Hepatocyte (in vitro differentiated cells): Measurements from ENCODE around the gene STPG4. TPM values are rescaled to one million over a fixed set of nuclear protein-coding genes. Genes with fewer than 3 reads are reported as not detected.

Experiments used
- DNase-seq: peaks from one replicate; pipeline ENCODE4 v3.0.0-alpha.2; 2016; ENCODE audit warnings: low spot score
- H2AFZ ChIP-seq: fragments of 200-600 bp; sonication (generic); 2 replicates; pipeline ENCODE4 v1.6.0; 2016; ENCODE audit warnings: antibody characterized with exemption, mild to moderate bottlenecking
- H3K27ac ChIP-seq: fragments of 200-600 bp; sonication (generic); 2 replicates; pipeline ENCODE4 v1.5.1; 2016; ENCODE audit warnings: mild to moderate bottlenecking
- H3K27me3 ChIP-seq: fragments of 200-600 bp; sonication (generic); 2 replicates; pipeline ENCODE4 v1.6.1; 2016
- H3K36me3 ChIP-seq: fragments of 200-600 bp; sonication (generic); replicated peaks from 2 replicates; pipeline ENCODE4 v1.5.1; 2016; ENCODE audit warnings: low read depth; ENCODE audit not compliant: insufficient read depth
- H3K4me1 ChIP-seq: fragments of 200-600 bp; sonication (generic); 2 replicates; pipeline ENCODE4 v1.5.1; 2016; ENCODE audit warnings: mild to moderate bottlenecking, moderate library complexity; ENCODE audit not compliant: insufficient read depth
- H3K4me2 ChIP-seq: fragments of 200-600 bp; sonication (generic); 2 replicates; pipeline ENCODE4 v1.6.0; 2016
- H3K4me3 ChIP-seq: fragments of 200-600 bp; sonication (generic); 2 replicates; pipeline ENCODE4 v1.5.1; 2016; ENCODE audit warnings: mild to moderate bottlenecking
- H3K79me2 ChIP-seq: fragments of 200-600 bp; sonication (generic); 2 replicates; pipeline ENCODE4 v1.6.0; 2017; ENCODE audit warnings: mild to moderate bottlenecking
- H3K9me2 ChIP-seq: fragments of 200-600 bp; sonication (generic); replicated peaks from 2 replicates; pipeline ENCODE4 v1.6.0; 2017; ENCODE audit warnings: mild to moderate bottlenecking; ENCODE audit not compliant: insufficient read depth
- H3K9me3 ChIP-seq: fragments of 200-600 bp; sonication (generic); 2 replicates; pipeline ENCODE4 v1.5.1; 2016; ENCODE audit warnings: low read depth, mild to moderate bottlenecking
- H4K20me1 ChIP-seq: fragments of 200-600 bp; sonication (generic); 2 replicates; pipeline ENCODE4 v1.6.0; 2016; ENCODE audit warnings: mild to moderate bottlenecking; ENCODE audit not compliant: insufficient read depth, poor library complexity, severe bottlenecking
- CTCF ChIP-seq: fragments of 200-600 bp; sonication (generic); IDR thresholded peaks from 2 replicates; pipeline ENCODE4 v1.5.1; 2016; ENCODE audit warnings: antibody characterized with exemption, mild to moderate bottlenecking; ENCODE audit not compliant: poor library complexity
- EZH2 ChIP-seq: fragments of 200-600 bp; sonication (generic); IDR thresholded peaks from 2 replicates; pipeline ENCODE4 v1.6.1; 2016; ENCODE audit warnings: antibody characterized with exemption, mild to moderate bottlenecking, borderline replicate concordance
- EZH2phosphoT487 ChIP-seq: fragments of 200-600 bp; sonication (generic); IDR thresholded peaks from one replicate; pipeline ENCODE4 v1.6.1; 2018; ENCODE audit warnings: antibody characterized with exemption, mild to moderate bottlenecking, low read depth, moderate library complexity; ENCODE audit not compliant: unreplicated experiment, severe bottlenecking
- WGBS: methylation state at CpG from one replicate; pipeline ENCODE4 v1.1.6; 2016; ENCODE audit warnings: low lambda C conversion rate; ENCODE audit errors: missing lambda C conversion rate; 5-methylcytosine and 5-hydroxymethylcytosine counted together
- polyA plus RNA-seq: library from polyadenylated mRNA; unstranded; fragments of >200 nt; fragmentation: Nextera tagmentation; extraction: Ambion mirVana; gene quantifications from 2 replicates; pipeline ENCODE4 v1.2.1, GENCODE V29; 2016
- total RNA-seq: library from RNA; depleted of rRNA; stranded (reverse); fragments of >200 nt; gene quantifications from 2 replicates; pipeline ENCODE4 v1.2.3, GENCODE V29; 2014

The STPG4 gene
- total and polyA plus RNA-seq, 2 experiments from 2014 or later, result 0.19 TPM; not detected in 1

GRCh38 chr2:47054868-47055267 is 100.2 kb downstream of the STPG4 start:
- no peak overlapping the region for H2AFZ ChIP-seq
- no peaks in the 10 kb centered on the region for H3K9me2 ChIP-seq
- H3K27me3 ChIP-seq, result no peaks in the 10 kb centered on the region
- peaks cover 21% of the 10 kb centered on the region for H3K4me1 ChIP-seq
- H3K36me3 ChIP-seq, result no peaks in the 10 kb centered on the region
- H3K79me2 ChIP-seq, result no peaks in the 10 kb centered on the region
- WGBS, result 99% methylated on average over 4 of the region's 4 CpGs
- TF ChIP-seq EZH2 (no peak), CTCF (no peak)
- no peak for DNase-seq
- H4K20me1 ChIP-seq, result no peaks in the 10 kb centered on the region
- no peak overlapping the region for H3K4me3 ChIP-seq
- no peak overlapping the region for H3K27ac ChIP-seq
- no peaks in the 10 kb centered on the region for H3K9me3 ChIP-seq
- no peak overlapping the region for H3K4me2 ChIP-seq

DNA sequence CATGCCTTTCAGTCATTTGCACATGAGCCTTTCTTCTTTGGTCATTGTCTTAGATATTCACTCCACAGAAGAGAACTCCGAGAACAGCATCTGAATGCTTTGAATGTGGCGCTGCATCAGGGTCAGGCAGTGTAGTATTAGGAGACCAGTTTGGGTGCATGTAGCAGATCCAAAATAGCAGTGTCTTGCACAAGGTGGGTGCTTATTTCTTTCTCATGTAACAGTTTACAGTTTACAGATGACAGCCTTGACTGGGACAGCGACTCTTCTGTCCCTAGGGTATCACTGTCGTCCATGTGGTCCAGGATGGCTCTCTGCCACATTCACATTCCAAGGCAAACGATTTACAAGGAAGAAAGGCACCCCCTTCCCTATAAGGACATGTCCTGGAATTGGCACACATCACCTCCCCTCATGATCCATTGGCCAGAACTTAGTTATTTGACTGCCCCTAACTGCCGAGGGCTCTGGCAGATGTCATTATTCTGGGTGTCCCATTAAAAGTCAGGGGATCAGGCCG is 101.0 kb downstream of the STPG4 start:
- H3K9me3 ChIP-seq, result no peaks in the 10 kb centered on the region
- no peak overlapping the region for H3K4me2 ChIP-seq
- H3K27me3 ChIP-seq, result no peaks in the 10 kb centered on the region
- no peak overlapping the region for H3K4me3 ChIP-seq
- no peaks in the 10 kb centered on the region for H4K20me1 ChIP-seq
- no peak overlapping the region for H2AFZ ChIP-seq
- no peaks in the 10 kb centered on the region for H3K9me2 ChIP-seq
- H3K79me2 ChIP-seq, result no peaks in the 10 kb centered on the region
- WGBS, result 81% methylated on average over 7 of the region's 7 CpGs
- peaks cover 21% of the 10 kb centered on the region for H3K4me1 ChIP-seq
- TF ChIP-seq EZH2phosphoT487 (no peak), CTCF (no peak), EZH2 (no peak)
- H3K27ac ChIP-seq, result no peak overlapping the region
- no peaks in the 10 kb centered on the region for H3K36me3 ChIP-seq
- no peak for DNase-seq

DNA sequence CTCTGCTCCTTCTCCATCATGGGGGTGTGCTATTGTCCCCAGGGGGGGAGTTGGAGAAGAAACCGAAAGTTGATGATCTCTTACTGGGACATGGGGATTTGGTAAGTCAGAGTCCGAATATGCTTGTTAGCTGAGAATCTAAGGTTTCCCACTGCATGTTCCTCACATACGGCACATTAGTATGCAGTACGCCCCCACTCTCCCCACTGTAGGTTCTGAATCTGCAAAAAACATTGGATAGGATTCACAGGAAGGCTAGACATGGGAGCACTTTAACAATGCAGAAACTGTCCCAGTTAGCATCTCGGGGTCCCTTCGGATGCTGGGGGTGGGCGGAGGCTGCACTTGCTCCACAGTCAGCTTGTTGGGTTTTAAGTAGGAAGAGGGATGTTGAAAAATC is 102.3 kb downstream of the STPG4 start:
- DNase-seq, result no peak
- Histone ChIP-seq H3K27ac (no peak overlapping the region), H3K36me3 (no peaks in the 10 kb centered on the region), H3K9me2 (no peaks in the 10 kb centered on the region), H3K4me3 (no peak overlapping the region), H3K9me3 (no peaks in the 10 kb centered on the region), H3K4me1 (peaks cover 18% of the 10 kb centered on the region), H3K4me2 (no peak overlapping the region), H2AFZ (no peak overlapping the region), H3K79me2 (no peaks in the 10 kb centered on the region), H4K20me1 (no peaks in the 10 kb centered on the region), H3K27me3 (no peaks in the 10 kb centered on the region)
- TF ChIP-seq EZH2phosphoT487 (no peak), CTCF (no peak)
- WGBS, result 99% methylated on average over 7 of the region's 7 CpGs

DNA sequence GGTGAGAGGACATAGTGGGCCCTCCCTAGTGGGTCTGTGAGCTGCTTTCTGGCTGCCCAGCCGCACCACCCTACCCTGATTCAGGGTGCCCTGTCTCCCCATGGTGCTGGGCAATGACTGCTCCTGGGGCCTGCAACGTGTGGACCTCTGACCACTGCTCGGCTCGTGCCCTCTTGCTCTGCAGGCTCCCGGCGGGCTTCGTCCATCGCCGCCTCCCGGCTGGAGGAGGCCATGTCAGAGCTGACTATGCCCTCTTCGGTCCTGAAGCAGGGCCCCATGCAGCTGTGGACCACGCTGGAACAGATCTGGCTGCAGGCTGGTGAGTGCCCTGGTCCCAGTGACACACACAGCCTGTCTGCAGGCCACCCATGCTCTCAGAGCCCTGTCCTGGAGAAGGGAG is 103.5 kb downstream of the STPG4 start:
- Histone ChIP-seq H3K4me3 (no peak overlapping the region), H3K4me1 (peaks cover 6% of the 10 kb centered on the region), H4K20me1 (no peaks in the 10 kb centered on the region), H3K9me2 (no peaks in the 10 kb centered on the region), H2AFZ (no peak overlapping the region), H3K27ac (no peak overlapping the region), H3K27me3 (no peaks in the 10 kb centered on the region), H3K36me3 (no peaks in the 10 kb centered on the region), H3K4me2 (no peak overlapping the region), H3K9me3 (no peaks in the 10 kb centered on the region), H3K79me2 (no peaks in the 10 kb centered on the region)
- 98% methylated on average over 12 of the region's 12 CpGs for WGBS
- no peak for DNase-seq
- TF ChIP-seq CTCF (no peak), EZH2 (no peak), EZH2phosphoT487 (no peak)
